KMS-11 (cell line): ENCODE measurements around the gene IL1RN.

ENCODE experiments used
- H2AFZ ChIP-seq: fragments of 200-600 bp; sonication (generic); 2 replicates; pipeline ENCODE4 v1.6.1; 2016; ENCODE audit warnings: antibody characterized with exemption, mixed run types, low read depth
- H3K27ac ChIP-seq: fragments of 200-600 bp; sonication (generic); 2 replicates; pipeline ENCODE4 v1.6.1; 2016; ENCODE audit warnings: mild to moderate bottlenecking, mixed run types
- H3K27me3 ChIP-seq: fragments of 200-600 bp; sonication (generic); 2 replicates; pipeline ENCODE4 v1.6.1; 2017; ENCODE audit warnings: mild to moderate bottlenecking, low read depth, mixed run types, moderate library complexity; ENCODE audit not compliant: insufficient read depth
- H3K36me3 ChIP-seq: fragments of 200-600 bp; sonication (generic); 2 replicates; pipeline ENCODE4 v1.6.1; 2017; ENCODE audit warnings: mild to moderate bottlenecking, mixed run types; ENCODE audit not compliant: insufficient read depth
- H3K4me1 ChIP-seq: fragments of 200-600 bp; sonication (generic); 2 replicates; pipeline ENCODE4 v1.6.1; 2016; ENCODE audit warnings: mild to moderate bottlenecking, low read depth, mixed run types; ENCODE audit not compliant: poor library complexity, severe bottlenecking
- H3K4me2 ChIP-seq: fragments of 200-600 bp; sonication (generic); 2 replicates; pipeline ENCODE4 v1.7.0; 2016; ENCODE audit warnings: mild to moderate bottlenecking, mixed run types
- H3K4me3 ChIP-seq: fragments of 200-600 bp; sonication (generic); IDR thresholded peaks from 2 replicates; pipeline ENCODE4 v1.6.1; 2017; ENCODE audit warnings: low read depth, low read length, mixed read lengths; ENCODE audit not compliant: insufficient read depth
- H3K79me2 ChIP-seq: fragments of 200-600 bp; sonication (generic); 2 replicates; pipeline ENCODE4 v1.6.1; 2016; ENCODE audit warnings: low read depth, mixed run types; ENCODE audit not compliant: insufficient read depth
- H3K9ac ChIP-seq: fragments of 200-600 bp; sonication (generic); 2 replicates; pipeline ENCODE4 v1.6.1; 2016; ENCODE audit warnings: mild to moderate bottlenecking, mixed run types
- H4K20me1 ChIP-seq: fragments of 200-600 bp; sonication (generic); 2 replicates; pipeline ENCODE4 v1.6.1; 2016; ENCODE audit warnings: mild to moderate bottlenecking, mixed run types; ENCODE audit not compliant: insufficient read depth
- CTCF ChIP-seq: fragments of 200-600 bp; sonication (generic); conservative IDR thresholded peaks from 2 replicates; pipeline ENCODE4 v1.6.1; 2017; ENCODE audit warnings: low read depth, mild to moderate bottlenecking, antibody characterized with exemption, low read length, moderate library complexity, mixed read lengths

The IL1RN gene

GRCh38 chr2:113142290-113142689 is 14.9 kb downstream of the IL1RN start:
- no peak for TF ChIP-seq CTCF
- Histone ChIP-seq H3K9ac (no peak overlapping the region), H3K4me1 (peaks cover 4% of the 10 kb centered on the region), H3K27me3 (no peaks in the 10 kb centered on the region), H4K20me1 (no peaks in the 10 kb centered on the region), H3K4me2 (no peak overlapping the region), H3K4me3 (no peak overlapping the region), H3K27ac (no peak overlapping the region), H2AFZ (no peak overlapping the region), H3K36me3 (no peaks in the 10 kb centered on the region), H3K79me2 (no peaks in the 10 kb centered on the region)

GRCh38 chr2:113144259-113144658 is 16.9 kb downstream of the IL1RN start:
- H3K4me3 ChIP-seq: no peak overlapping the region
- no peak for TF ChIP-seq CTCF
- H3K4me2 ChIP-seq: no peak overlapping the region
- H3K27me3 ChIP-seq: no peaks in the 10 kb centered on the region
- no peak overlapping the region for H3K9ac ChIP-seq
- no peak overlapping the region for H2AFZ ChIP-seq
- no peaks in the 10 kb centered on the region for H3K36me3 ChIP-seq
- no peaks in the 10 kb centered on the region for H3K79me2 ChIP-seq
- H3K4me1 ChIP-seq: no peaks in the 10 kb centered on the region
- no peak overlapping the region for H3K27ac ChIP-seq
- H4K20me1 ChIP-seq: no peaks in the 10 kb centered on the region

DNA sequence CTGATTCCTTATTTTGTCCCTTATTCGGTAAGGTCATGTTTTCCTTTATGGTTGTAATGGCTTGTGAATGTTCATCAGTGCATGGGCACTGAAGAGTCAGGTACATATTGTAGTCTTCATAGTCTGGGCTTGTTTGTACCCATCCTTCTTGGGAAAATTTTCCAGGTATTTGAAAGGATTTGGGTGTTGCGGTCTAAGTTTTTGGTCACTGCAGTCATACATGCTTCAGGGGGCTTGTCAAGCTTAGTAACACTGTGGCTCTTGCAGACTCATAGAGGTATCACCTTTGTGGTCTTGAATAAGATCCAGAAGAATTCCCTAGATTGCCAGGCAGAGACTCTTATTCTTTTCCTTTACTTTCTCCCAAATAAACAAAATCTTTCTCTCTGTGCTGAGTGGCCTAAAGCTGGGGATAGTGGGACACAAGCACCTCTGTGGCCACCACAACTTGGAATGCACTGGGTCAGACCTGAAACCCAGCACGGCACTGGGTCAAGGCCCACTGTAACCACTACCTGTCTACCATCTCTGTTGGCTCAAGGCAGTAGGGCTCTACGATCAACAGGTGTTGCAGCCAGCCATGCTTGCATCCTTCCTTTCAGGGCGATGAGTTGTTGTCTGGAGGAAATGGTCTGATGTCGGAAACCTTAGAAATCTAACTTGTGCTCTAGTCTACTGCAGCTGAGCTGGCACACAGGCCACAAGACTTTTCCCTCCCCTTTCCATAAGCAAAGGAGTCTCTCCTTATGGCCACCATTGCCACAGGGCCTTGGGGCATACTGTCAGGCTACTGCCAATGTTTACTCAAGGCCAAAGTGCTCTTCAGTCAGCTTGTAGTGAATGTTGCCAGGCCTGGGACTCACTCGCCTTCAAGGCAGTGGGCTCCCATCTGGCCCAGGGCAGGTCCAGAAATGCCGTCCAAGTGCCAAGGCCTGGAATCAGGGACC is 21.5 kb downstream of the IL1RN start:
- H4K20me1 ChIP-seq: no peaks in the 10 kb centered on the region
- H3K27me3 ChIP-seq: no peaks in the 10 kb centered on the region
- H3K79me2 ChIP-seq: no peaks in the 10 kb centered on the region
- no peak overlapping the region for H3K4me2 ChIP-seq
- TF ChIP-seq CTCF: no peak
- H3K4me1 ChIP-seq: no peaks in the 10 kb centered on the region
- H2AFZ ChIP-seq: no peak overlapping the region
- H3K9ac ChIP-seq: no peak overlapping the region
- H3K27ac ChIP-seq: no peak overlapping the region
- no peak overlapping the region for H3K4me3 ChIP-seq
- no peaks in the 10 kb centered on the region for H3K36me3 ChIP-seq

DNA sequence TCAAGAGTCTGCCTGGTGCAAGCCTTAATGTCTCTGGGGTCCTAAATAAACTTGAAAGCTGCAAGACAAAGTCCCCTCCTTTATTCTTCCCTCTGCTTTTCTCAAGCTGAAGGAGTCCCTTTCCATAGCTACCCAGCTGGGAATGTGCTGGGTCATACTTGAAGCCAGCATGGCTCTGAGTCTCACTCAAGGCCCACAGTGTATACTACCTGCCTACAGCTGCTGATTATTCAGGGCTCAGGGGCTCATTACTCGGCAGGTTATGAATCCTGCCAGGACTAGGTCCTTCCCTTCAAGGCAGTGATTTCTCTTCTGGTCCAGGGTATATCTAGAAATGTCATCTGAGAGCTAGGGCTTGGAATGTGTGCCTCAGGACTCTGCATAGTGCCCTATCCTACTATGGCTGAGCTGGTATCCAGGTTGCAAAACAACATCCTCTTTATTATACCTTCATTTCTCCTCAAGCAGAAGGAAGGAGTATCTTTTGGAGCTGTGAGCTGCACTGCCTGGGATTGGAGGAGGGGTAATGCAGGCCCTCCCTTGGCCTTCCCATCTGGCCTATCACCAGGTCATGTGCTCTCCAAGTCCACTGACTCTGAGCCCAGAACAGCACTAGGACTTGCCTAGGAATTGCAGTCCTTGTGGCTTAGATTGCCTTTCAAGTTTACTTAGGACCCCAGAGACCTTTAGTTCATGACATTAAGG is 22.3 kb downstream of the IL1RN start:
- Histone ChIP-seq H3K9ac (no peak overlapping the region), H2AFZ (no peak overlapping the region), H3K27me3 (no peaks in the 10 kb centered on the region), H3K36me3 (no peaks in the 10 kb centered on the region), H3K4me2 (no peak overlapping the region), H3K4me1 (no peaks in the 10 kb centered on the region), H3K79me2 (no peaks in the 10 kb centered on the region), H3K27ac (no peak overlapping the region), H4K20me1 (no peaks in the 10 kb centered on the region), H3K4me3 (no peak overlapping the region)
- TF ChIP-seq CTCF: no peak
